ENCODE data around the gene HDAC5. TPM values are rescaled to one million over a fixed set of nuclear protein-coding genes. Genes with fewer than 3 reads are reported as not detected.
"Not testable (repeated sequence)": the region's sequence is repeated elsewhere in the genome, so short reads cannot be mapped to it uniquely, and the experiment has no call there.

The HDAC5 gene
- polyA plus RNA-seq, 3 donors: 16.1 to 93.6 (median 24.7) TPM

- Histone ChIP-seq H3K4me1 (ENCODE audit: control insufficient read depth in 1 of 2, insufficient read depth in 2 of 2, low read length in 2 of 2) (peaks cover 17% of the 10 kb centered on the region in 2 donors), H3K79me2 (ENCODE audit: insufficient read depth, low read length) (peaks cover 29% of the 10 kb centered on the region), H4K20me1 (ENCODE audit: insufficient read depth, low read length) (peaks cover 62% of the 10 kb centered on the region), H3K9ac (ENCODE audit: insufficient read depth, low read length, poor library complexity, severe bottlenecking) (no peak overlapping the region), H3K27ac (ENCODE audit: low read depth in 1 of 2, low read length in 2 of 2) (no peak overlapping the region), H3K4me3 (replicated peaks in 1 of 3; ENCODE audit: low read depth in 2 of 3, low read length in 3 of 3) (no peak overlapping the region), H3K36me3 (replicated peaks in 1 of 2; ENCODE audit: control insufficient read depth in 1 of 2, insufficient read depth in 2 of 2, low read length in 2 of 2) (peaks cover 14 to 34% of the 10 kb centered on the region in 2 donors), H3K9me3 (replicated peaks in 1 of 2; ENCODE audit: control insufficient read depth in 1 of 2, insufficient read depth in 1 of 2, low read length in 2 of 2) (no peaks in the 10 kb centered on the region), H2AFZ (ENCODE audit: insufficient read depth, low read depth, low read length, poor library complexity, severe bottlenecking) (no peak overlapping the region), H3K27me3 (ENCODE audit: control insufficient read depth in 2 of 2, insufficient read depth in 2 of 2, low read length in 2 of 2) (no peaks in the 10 kb centered on the region), H3K4me2 (replicated peaks; ENCODE audit: extremely low read depth, low read length, poor library complexity, severe bottlenecking) (no peak overlapping the region)
- Mint-ChIP-seq H3K4me3 (no peak overlapping the region), H3K36me3 (peaks cover 25 to 56% of the 10 kb centered on the region in 2 donors), H3K4me1 (peaks cover 15% of the 10 kb centered on the region), H3K9me3 (no peaks in the 10 kb centered on the region), H3K27ac (no peak overlapping the region), H3K27me3 (ENCODE audit: low read depth in 3 of 3) (no peaks in the 10 kb centered on the region)
- DNase-seq: no peak
- 97% methylated on average over 7 of the region's 16 CpGs for WGBS (ENCODE audit: insufficient coverage)
- no peak for TF ChIP-seq CTCF (IDR thresholded peaks at IDR 0.05)
- intact Hi-C loops (cut with micrococcal nuclease): no loop called here
These were observed 20.4 kb downstream of the HDAC5 start for GRCh38 chr17:44102849-44103622.

- H3K9me3 Mint-ChIP-seq; intact Hi-C loops (cut with micrococcal nuclease); H2AFZ ChIP-seq (ENCODE audit: insufficient read depth, low read depth, low read length, poor library complexity, severe bottlenecking); DNase-seq; H3K9ac ChIP-seq (ENCODE audit: insufficient read depth, low read length, poor library complexity, severe bottlenecking); H3K4me3 Mint-ChIP-seq; H3K4me2 ChIP-seq (replicated peaks; ENCODE audit: extremely low read depth, low read length, poor library complexity, severe bottlenecking); H3K27me3 Mint-ChIP-seq (ENCODE audit: low read depth in 3 of 3); H3K27ac ChIP-seq (ENCODE audit: low read depth in 1 of 2, low read length in 2 of 2); H3K27me3 ChIP-seq (ENCODE audit: control insufficient read depth in 2 of 2, insufficient read depth in 2 of 2, low read length in 2 of 2); H3K27ac Mint-ChIP-seq; H3K9me3 ChIP-seq (replicated peaks in 1 of 2; ENCODE audit: control insufficient read depth in 1 of 2, insufficient read depth in 1 of 2, low read length in 2 of 2); H3K4me3 ChIP-seq (replicated peaks in 1 of 3; ENCODE audit: low read depth in 2 of 3, low read length in 3 of 3): not testable (repeated sequence)
- H3K36me3 Mint-ChIP-seq: peaks cover 22 to 53% of the 10 kb centered on the region in 2 donors
- Histone ChIP-seq H3K36me3 (replicated peaks in 1 of 2; ENCODE audit: control insufficient read depth in 1 of 2, insufficient read depth in 2 of 2, low read length in 2 of 2) (peaks cover 14 to 28% of the 10 kb centered on the region in 2 donors), H4K20me1 (ENCODE audit: insufficient read depth, low read length) (peaks cover 60% of the 10 kb centered on the region), H3K79me2 (ENCODE audit: insufficient read depth, low read length) (peaks cover 27% of the 10 kb centered on the region), H3K4me1 (ENCODE audit: control insufficient read depth in 1 of 2, insufficient read depth in 2 of 2, low read length in 2 of 2) (peaks cover 29% of the 10 kb centered on the region in 2 donors)
- WGBS (ENCODE audit: insufficient coverage): 100% methylated on average over 2 of the region's 6 CpGs
- peaks cover 26% of the 10 kb centered on the region for H3K4me1 Mint-ChIP-seq
These were observed 21.6 kb downstream of the HDAC5 start for GRCh38 chr17:44101858-44102257.

Measured in CD14-positive monocyte (primary cell).